ENCODE measurements around the gene NCAPG. TPM values are rescaled to one million over a fixed set of nuclear protein-coding genes. Genes with fewer than 3 reads are reported as not detected.
A peak's percentile ranks its signal among the peaks of the same experiment; 100 is the strongest.

The NCAPG gene
- total and polyA plus RNA-seq, 9 of the 15 experiments (the other 6 are each of a cell fraction or from before 2014, with no cell fraction given), result 25.6 to 102 (median 65.3) TPM

- TF ChIP-seq ZNF280A (IDR thresholded peaks at IDR 0.05; ENCODE audit: low read depth, partially characterized antibody) (no peak), NFIC (IDR thresholded peaks at IDR 0.05) (peak; percentile 47), HINFP (tag; conservative IDR thresholded peaks at IDR 0.05; ENCODE audit: low read depth) (no peak), TOE1 (IDR thresholded peaks at IDR 0.05; ENCODE audit: borderline replicate concordance) (no peak; the same call in 1 of the 2 replicates), TOE1 (CRISPR knock-in tag; IDR thresholded peaks at IDR 0.05; ENCODE audit: borderline replicate concordance, low read depth) (peak; percentile 76; the same call in 1 of the 2 replicates), AFF1 (IDR thresholded peaks at IDR 0.05; ENCODE audit: low read depth in 1 of 2, partially characterized antibody in 2 of 2) (no peak), ZNF395 (CRISPR knock-in tag; IDR thresholded peaks at IDR 0.05) (0 out of 2 replicates have a peak, but pooled peaks have one; percentile 40), EP300 (IDR thresholded peaks at IDR 0.05; ENCODE audit: low read length) (no peak), DMBX1 (CRISPR knock-in tag; IDR thresholded peaks at IDR 0.05; ENCODE audit: borderline replicate concordance) (no peak), RCOR1 (IDR thresholded peaks at IDR 0.05; ENCODE audit: borderline replicate concordance in 1 of 2, low read depth in 2 of 2, low read length in 2 of 2) (0 out of 4 replicates have a peak, but pooled peaks of 1 of the 2 experiments have one; percentile 5), ZBTB33 (CRISPR knock-in tag; IDR thresholded peaks at IDR 0.05) (peak; percentile 89), ZC3H4 (CRISPR knock-in tag; IDR thresholded peaks at IDR 0.05; ENCODE audit: borderline replicate concordance) (no peak)
Observed at GRCh38 chr4:17810260-17811077, at the start of gene NCAPG, which contains the start of gene DCAF16 (continued).

Data from K562 (cell line).